Colonic mucosa (tissue), 4 donors: ENCODE measurements around the gene CACNG4. TPM values are rescaled to one million over a fixed set of nuclear protein-coding genes. Genes with fewer than 3 reads are reported as not detected.

ENCODE experiments used
- DNase-seq: peaks from one replicate; pipeline ENCODE4 v3.0.0-alpha.2; 2020
- H3K27ac ChIP-seq: fragments of 200-600 bp; one replicate; pipeline ENCODE4 v1.8.0; 2021
- H3K27me3 ChIP-seq: fragments of 200-600 bp; one replicate; pipeline ENCODE4 v1.8.0; 2021
- H3K36me3 ChIP-seq: fragments of 200-600 bp; one replicate; pipeline ENCODE4 v1.8.0; 2021
- H3K4me1 ChIP-seq: fragments of 200-600 bp; one replicate; pipeline ENCODE4 v1.8.0; 2021; ENCODE audit warnings: mild to moderate bottlenecking
- H3K4me3 ChIP-seq: fragments of 200-600 bp; one replicate; pipeline ENCODE4 v1.8.0; 2021
- H3K9ac ChIP-seq, 2 donors: one replicate each; pipeline ENCODE4 v1.7.0; 2013; ENCODE audit warnings: control low read depth in 2 of 2, low read depth in 2 of 2, low read length in 2 of 2
- H3K9me3 ChIP-seq: fragments of 200-600 bp; one replicate; pipeline ENCODE4 v1.8.0; 2021
- intact Hi-C: fragments of 100-400 bp; cut with DNase I; formaldehyde crosslinking; loops from one replicate; pipeline ENCODE4 v1.14.1; 2022
- total RNA-seq, 2 donors: library from RNA; stranded (reverse); fragmentation: NEBNext Ultra II Directional in 1 of 2; extraction: Animal tissue kit (Norgen Biotek cat#: 25700) in 1 of 2; gene quantifications; one replicate each; pipeline ENCODE4 v1.2.1, GENCODE V29; 2021
- TF ChIP-seq, protein P1 (sequence below): fragments of 200-600 bp; IDR thresholded peaks from one replicate; pipeline ENCODE4 v1.8.0; 2022; ENCODE audit warnings: antibody characterized with exemption, mild to moderate bottlenecking
- donor health status: healthy.
- donor health status: DM: no; HTN: no; CAD: no.
- donor health status: DM: no; HTN: no; CAD: no.

The CACNG4 gene
- total RNA-seq, 2 donors from 2014 or later, result 0.20 to 0.35 TPM

DNA sequence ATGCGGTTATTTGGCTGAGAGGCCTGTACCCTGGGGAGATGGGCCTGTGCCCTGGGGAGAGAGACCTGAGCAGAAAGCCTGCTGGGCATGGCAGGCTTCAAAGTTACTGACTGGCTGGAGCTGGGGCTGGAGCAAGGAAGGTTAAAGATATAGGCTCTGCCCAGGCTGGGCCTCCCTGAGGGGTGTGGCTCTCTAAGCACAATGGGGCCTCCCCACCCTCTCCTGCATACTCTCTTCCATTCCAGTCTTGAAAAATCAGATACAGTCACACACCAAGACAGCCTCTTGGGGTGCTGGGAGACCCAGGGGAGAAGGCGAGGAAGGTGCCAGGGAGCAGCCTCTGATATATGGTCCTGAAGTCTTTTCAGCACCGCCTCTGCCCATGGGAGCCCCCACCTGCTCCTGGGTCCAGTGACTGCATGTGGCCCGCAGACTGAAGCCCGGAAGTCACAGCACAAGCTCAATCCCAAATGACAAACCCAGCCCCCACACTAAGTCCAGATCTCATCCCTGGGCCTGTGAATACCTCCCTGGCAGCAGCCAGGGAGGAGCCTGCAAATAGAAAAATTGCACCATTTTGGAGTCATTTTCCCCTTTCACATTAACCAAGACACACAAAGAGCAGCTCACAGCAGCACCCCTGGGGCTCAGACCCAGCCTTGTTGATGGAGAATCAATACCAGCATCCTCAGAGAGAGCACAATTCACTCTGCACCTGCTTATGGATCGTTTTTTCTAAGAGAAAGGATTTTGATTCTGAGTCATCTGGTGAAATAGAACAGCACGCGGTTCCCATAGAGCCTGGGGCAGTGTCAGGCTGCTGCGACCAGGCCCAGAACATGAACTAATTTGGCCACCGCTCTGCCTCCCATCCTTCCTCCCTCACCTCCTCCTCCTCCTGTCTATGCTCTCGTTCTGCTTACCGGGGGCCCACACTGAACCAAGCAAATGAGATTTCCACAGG, 54.2 kb downstream of the CACNG4 start:
- H3K36me3 ChIP-seq, result no peaks in the 10 kb centered on the region
- H3K27ac ChIP-seq, result no peak overlapping the region
- no peak overlapping the region for H3K9ac ChIP-seq
- DNase-seq, result no peak
- no peaks in the 10 kb centered on the region for H3K9me3 ChIP-seq
- H3K4me3 ChIP-seq, result no peak overlapping the region
- no peaks in the 10 kb centered on the region for H3K27me3 ChIP-seq
- intact Hi-C loops, result no loop called here
- TF ChIP-seq, protein P1, sequence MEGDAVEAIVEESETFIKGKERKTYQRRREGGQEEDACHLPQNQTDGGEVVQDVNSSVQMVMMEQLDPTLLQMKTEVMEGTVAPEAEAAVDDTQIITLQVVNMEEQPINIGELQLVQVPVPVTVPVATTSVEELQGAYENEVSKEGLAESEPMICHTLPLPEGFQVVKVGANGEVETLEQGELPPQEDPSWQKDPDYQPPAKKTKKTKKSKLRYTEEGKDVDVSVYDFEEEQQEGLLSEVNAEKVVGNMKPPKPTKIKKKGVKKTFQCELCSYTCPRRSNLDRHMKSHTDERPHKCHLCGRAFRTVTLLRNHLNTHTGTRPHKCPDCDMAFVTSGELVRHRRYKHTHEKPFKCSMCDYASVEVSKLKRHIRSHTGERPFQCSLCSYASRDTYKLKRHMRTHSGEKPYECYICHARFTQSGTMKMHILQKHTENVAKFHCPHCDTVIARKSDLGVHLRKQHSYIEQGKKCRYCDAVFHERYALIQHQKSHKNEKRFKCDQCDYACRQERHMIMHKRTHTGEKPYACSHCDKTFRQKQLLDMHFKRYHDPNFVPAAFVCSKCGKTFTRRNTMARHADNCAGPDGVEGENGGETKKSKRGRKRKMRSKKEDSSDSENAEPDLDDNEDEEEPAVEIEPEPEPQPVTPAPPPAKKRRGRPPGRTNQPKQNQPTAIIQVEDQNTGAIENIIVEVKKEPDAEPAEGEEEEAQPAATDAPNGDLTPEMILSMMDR, result no peak
- H3K4me1 ChIP-seq, result no peaks in the 10 kb centered on the region

DNA sequence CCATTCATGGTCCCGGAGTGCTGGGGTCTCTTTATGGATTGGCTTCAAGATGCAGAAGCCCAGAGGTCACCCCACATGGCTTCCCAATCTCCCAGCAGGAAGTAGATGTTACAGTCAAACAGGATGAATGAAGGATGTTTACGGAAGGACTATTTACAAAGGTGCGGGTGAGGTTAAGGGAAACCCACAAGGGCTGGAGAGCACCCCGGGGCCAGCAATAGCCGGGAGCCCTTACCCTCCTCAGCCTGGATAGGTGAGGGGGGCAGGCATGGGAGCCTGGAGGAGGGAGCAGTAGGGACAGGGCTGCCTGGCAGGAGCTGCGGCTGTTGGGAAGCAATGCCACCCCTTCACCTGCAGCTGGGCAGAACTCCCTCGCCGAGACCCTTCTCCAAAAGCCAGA, 55.3 kb downstream of the CACNG4 start:
- no peaks in the 10 kb centered on the region for H3K4me1 ChIP-seq
- H3K36me3 ChIP-seq, result no peaks in the 10 kb centered on the region
- H3K9me3 ChIP-seq, result no peaks in the 10 kb centered on the region
- no peak for DNase-seq
- H3K9ac ChIP-seq, result no peak overlapping the region
- H3K27me3 ChIP-seq, result no peaks in the 10 kb centered on the region
- no peak overlapping the region for H3K27ac ChIP-seq
- TF ChIP-seq, protein P1, result no peak
- intact Hi-C loops, result no loop called here
- no peak overlapping the region for H3K4me3 ChIP-seq

DNA sequence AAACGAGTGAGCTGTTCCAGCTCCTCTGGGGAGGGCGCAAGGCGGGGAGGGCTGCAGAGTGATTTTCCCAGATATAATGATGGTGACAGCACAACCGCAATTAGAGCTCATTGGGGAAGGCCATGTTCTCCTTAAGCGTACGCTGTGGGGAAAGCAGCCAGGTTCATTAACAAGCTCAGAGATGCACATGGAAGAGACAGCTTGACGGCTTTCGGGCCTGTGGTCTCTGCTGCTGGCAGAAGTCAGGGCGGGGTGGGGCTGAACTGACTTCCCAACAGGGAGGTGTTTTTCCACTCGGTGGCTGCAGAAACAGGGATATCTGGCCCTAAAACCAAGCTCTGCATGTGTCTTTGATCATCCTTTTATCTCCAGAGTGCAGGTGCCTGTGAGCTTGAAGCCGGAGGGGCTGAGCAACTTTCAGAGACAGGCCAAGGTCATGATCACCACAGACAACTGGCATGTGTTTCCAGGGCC, 55.8 kb downstream of the CACNG4 start:
- Histone ChIP-seq H3K4me3 (no peak overlapping the region), H3K36me3 (no peaks in the 10 kb centered on the region), H3K4me1 (no peaks in the 10 kb centered on the region), H3K9me3 (no peaks in the 10 kb centered on the region), H3K27ac (no peak overlapping the region), H3K27me3 (no peaks in the 10 kb centered on the region), H3K9ac (no peak overlapping the region)
- TF ChIP-seq, protein P1, result no peak
- no peak for DNase-seq
- intact Hi-C loops, result no loop called here

DNA sequence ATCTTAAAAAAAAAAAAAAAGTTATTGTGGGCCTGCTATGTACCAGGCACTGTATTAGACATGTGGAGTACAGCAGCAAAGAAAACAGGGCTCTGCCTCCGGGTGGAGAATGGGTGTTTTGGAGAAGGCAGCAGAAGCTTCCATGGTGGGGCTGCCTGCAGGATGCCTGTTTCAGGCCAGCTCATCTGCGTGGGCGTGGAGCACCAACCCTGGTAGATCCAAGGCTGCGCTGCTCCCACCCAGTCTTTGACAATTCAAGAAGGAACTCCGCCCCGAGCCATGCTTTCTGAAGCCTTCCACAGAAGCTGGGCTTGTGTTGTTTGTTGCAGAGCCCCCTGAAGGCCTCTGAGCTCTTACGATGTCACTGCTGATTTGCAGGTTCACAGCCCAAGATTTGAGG, 56.7 kb downstream of the CACNG4 start:
- no peak for DNase-seq
- TF ChIP-seq, protein P1, result no peak
- Histone ChIP-seq H3K27ac (no peak overlapping the region), H3K36me3 (no peaks in the 10 kb centered on the region), H3K4me3 (no peak overlapping the region), H3K27me3 (no peaks in the 10 kb centered on the region), H3K9me3 (no peaks in the 10 kb centered on the region), H3K4me1 (no peaks in the 10 kb centered on the region), H3K9ac (no peak overlapping the region)
- intact Hi-C loops, result no loop called here

- Histone ChIP-seq H3K4me3 (no peak overlapping the region), H3K9me3 (no peaks in the 10 kb centered on the region), H3K9ac (no peak overlapping the region), H3K4me1 (no peaks in the 10 kb centered on the region), H3K27ac (no peak overlapping the region), H3K27me3 (no peaks in the 10 kb centered on the region), H3K36me3 (no peaks in the 10 kb centered on the region)
- TF ChIP-seq, protein P1, result no peak
- DNase-seq, result no peak
- intact Hi-C loops, result no loop called here
Measured at GRCh38 chr17:67021743-67022450, 57.4 kb downstream of the CACNG4 start.
